Liver (tissue), 3 donors: ENCODE data around the gene DCDC1.

Experiments used
- CTCF ChIP-seq: fragments of 150-350 bp; IDR thresholded peaks from 2 replicates; pipeline ENCODE4 v1.5.1; 2017; ENCODE audit warnings: improper control_type of control experiment, low read depth, low read length; ENCODE audit not compliant: missing input control
- RXRA ChIP-seq, 2 donors: IDR thresholded peaks; 2 replicates each; pipeline ENCODE4 v1.6.1; 2017 to 2018; ENCODE audit warnings: antibody characterized with exemption in 2 of 2, mild to moderate bottlenecking in 1 of 2
- YY1 ChIP-seq: IDR thresholded peaks from 2 replicates; pipeline ENCODE4 v1.6.1; 2016; ENCODE audit warnings: antibody characterized with exemption, mild to moderate bottlenecking
- donor health status: healthy.
- donor health status: healthy.

- TF ChIP-seq CTCF (no peak), YY1 (no peak), RXRA (IDR thresholded peaks at IDR 0.05) (no peak)
Observed at GRCh38 chr11:30859669-30860068, 509.9 kb downstream of the DCDC1 start.
